ENCODE data around the gene PGAP2. TPM values are rescaled to one million over a fixed set of nuclear protein-coding genes. Genes with fewer than 3 reads are reported as not detected.
A peak's percentile ranks its signal among the peaks of the same experiment; 100 is the strongest.

PGAP2 gene
- total and polyA plus RNA-seq, 2 experiments from 2014 or later, result 39.3 to 43.2 TPM

DNA sequence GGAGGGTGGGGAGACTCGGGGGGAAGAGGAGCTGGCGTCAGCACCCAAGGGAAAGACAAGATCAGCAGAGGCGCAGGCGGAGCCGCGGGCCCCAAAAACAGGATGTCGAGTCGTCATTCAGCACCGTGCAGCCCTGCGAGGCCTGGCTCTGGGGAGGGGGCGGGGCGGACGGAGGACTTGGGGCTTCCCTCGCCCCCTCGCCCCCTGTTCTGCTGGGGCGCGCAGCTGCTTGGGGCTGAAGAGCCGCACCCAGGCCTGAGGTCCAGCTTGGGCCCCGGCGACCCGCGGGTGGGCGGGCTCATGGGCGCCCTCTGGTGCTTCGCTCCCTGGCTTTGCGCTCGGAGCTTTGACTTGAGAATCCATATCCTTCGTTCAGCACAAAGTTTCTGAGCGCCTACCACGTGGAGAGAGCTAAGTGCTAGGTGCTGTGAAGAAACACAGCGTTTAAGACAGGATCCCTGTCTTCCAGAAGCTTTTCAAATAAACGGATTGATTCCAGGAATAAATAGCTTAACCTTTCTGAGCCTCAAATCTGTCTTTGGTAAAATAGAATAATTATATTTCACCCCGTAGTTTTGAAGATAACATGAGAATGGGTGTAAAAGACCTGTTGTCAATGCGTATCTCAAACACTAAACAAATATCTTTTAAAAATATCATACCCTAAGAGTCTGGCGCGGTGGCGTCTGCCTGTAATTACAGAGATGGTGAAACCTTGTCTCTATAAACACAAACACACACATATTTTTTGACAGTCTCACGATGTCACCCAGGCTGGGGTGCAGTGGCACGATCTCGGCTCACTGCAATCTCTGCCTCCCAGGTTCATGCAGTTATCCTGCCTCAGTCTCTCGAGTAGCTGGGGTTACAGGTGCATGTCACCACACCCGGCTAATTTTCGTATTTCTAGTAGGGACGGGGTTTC, 33.3 kb downstream of the PGAP2 start:
- Histone ChIP-seq H4K20me1 (replicated peaks; ENCODE audit: insufficient read depth) (peaks cover 30% of the 10 kb centered on the region), H3K9me2 (ENCODE audit: insufficient read depth) (no peaks in the 10 kb centered on the region), H3F3A (replicated peaks; ENCODE audit: low read depth) (0 out of 2 replicates have a peak, but pooled peaks cover 3% of the 10 kb centered on the region), H3K36me3 (ENCODE audit: insufficient read depth) (no peaks in the 10 kb centered on the region), H3K4me3 (peak overlapping the region; percentile 85), H3K4me2 (peak overlapping the region; percentile 89), H3K27me3 (ENCODE audit: insufficient read depth) (no peaks in the 10 kb centered on the region), H2AFZ (peak overlapping the region; percentile 91), H3K4me1 (ENCODE audit: insufficient read depth) (peaks cover 12% of the 10 kb centered on the region; the same call in 1 of the 2 replicates), H3K27ac (ENCODE audit: low read depth) (peak overlapping the region; percentile 84; the same call in 1 of the 2 replicates), H3K79me2 (replicated peaks; ENCODE audit: insufficient read depth) (peaks cover 34% of the 10 kb centered on the region)
- TF ChIP-seq, protein P1, sequence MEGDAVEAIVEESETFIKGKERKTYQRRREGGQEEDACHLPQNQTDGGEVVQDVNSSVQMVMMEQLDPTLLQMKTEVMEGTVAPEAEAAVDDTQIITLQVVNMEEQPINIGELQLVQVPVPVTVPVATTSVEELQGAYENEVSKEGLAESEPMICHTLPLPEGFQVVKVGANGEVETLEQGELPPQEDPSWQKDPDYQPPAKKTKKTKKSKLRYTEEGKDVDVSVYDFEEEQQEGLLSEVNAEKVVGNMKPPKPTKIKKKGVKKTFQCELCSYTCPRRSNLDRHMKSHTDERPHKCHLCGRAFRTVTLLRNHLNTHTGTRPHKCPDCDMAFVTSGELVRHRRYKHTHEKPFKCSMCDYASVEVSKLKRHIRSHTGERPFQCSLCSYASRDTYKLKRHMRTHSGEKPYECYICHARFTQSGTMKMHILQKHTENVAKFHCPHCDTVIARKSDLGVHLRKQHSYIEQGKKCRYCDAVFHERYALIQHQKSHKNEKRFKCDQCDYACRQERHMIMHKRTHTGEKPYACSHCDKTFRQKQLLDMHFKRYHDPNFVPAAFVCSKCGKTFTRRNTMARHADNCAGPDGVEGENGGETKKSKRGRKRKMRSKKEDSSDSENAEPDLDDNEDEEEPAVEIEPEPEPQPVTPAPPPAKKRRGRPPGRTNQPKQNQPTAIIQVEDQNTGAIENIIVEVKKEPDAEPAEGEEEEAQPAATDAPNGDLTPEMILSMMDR (conservative IDR thresholded peaks at IDR 0.05; ENCODE audit: low read depth in 2 of 2), result peak; percentile 66 to 80
- TF ChIP-seq POLR2AphosphoS5 (IDR thresholded peaks at IDR 0.05; ENCODE audit: low read depth) (no peak), JUNB (IDR thresholded peaks at IDR 0.05; ENCODE audit: unreplicated experiment) (no peak)
- peak overlapping the region; percentile 76 for H3K4me3 Mint-ChIP-seq
- peaks cover 7% of the 10 kb centered on the region for H3K27me3 Mint-ChIP-seq (ENCODE audit: insufficient read depth, low read depth, poor library complexity)
- DNase-seq (ENCODE audit: low spot score), result peak; percentile 88
- peaks cover 35% of the 10 kb centered on the region for H3K4me1 Mint-ChIP-seq
- no peaks in the 10 kb centered on the region; the same call in 2 of the 3 replicates for H3K9me3 Mint-ChIP-seq
- H3K27ac Mint-ChIP-seq, result no peak overlapping the region
- peaks cover 4% of the 10 kb centered on the region; the same call in 1 of the 3 replicates for H3K36me3 Mint-ChIP-seq (ENCODE audit: low read depth)
- ATAC-seq, result peak; percentile 66

DNA sequence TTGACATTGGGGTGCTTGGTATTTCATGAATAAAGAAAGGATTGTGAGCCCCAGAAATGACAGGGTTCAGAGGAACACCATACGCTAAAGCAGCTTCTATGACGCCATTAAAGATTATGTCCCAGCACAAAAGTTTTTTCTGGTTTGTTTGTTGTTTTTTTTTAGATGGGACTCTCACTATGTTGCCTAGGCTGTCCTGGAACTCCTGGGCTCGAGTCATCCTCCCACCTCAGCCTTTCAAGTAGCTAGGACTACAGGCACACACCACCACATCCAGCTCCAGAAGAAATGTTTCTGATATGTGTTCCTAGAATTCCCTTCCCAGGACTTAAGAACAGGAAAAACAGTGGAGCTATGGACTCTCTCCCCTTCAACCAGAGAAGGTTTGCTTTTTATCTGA, 35.0 kb downstream of the PGAP2 start:
- Histone ChIP-seq H3F3A (replicated peaks; ENCODE audit: low read depth) (0 out of 2 replicates have a peak, but pooled peaks cover 3% of the 10 kb centered on the region), H3K27me3 (ENCODE audit: insufficient read depth) (no peaks in the 10 kb centered on the region), H3K4me1 (ENCODE audit: insufficient read depth) (peaks cover 4% of the 10 kb centered on the region; the same call in 1 of the 2 replicates), H3K4me2 (no peak overlapping the region), H3K79me2 (replicated peaks; ENCODE audit: insufficient read depth) (peaks cover 17% of the 10 kb centered on the region), H2AFZ (no peak overlapping the region), H3K9me2 (ENCODE audit: insufficient read depth) (no peaks in the 10 kb centered on the region), H3K27ac (ENCODE audit: low read depth) (no peak overlapping the region), H3K4me3 (no peak overlapping the region), H3K36me3 (ENCODE audit: insufficient read depth) (no peaks in the 10 kb centered on the region), H4K20me1 (replicated peaks; ENCODE audit: insufficient read depth) (peaks cover 17% of the 10 kb centered on the region)
- Mint-ChIP-seq H3K4me1 (peaks cover 25% of the 10 kb centered on the region), H3K9me3 (no peaks in the 10 kb centered on the region; the same call in 2 of the 3 replicates), H3K36me3 (ENCODE audit: low read depth) (peaks cover 2% of the 10 kb centered on the region; the same call in 1 of the 3 replicates), H3K4me3 (no peak overlapping the region), H3K27ac (no peak overlapping the region), H3K27me3 (ENCODE audit: insufficient read depth, low read depth, poor library complexity) (peaks cover 7% of the 10 kb centered on the region)
- DNase-seq (ENCODE audit: low spot score) (no peak), ATAC-seq (no peak)
- TF ChIP-seq JUNB (IDR thresholded peaks at IDR 0.05; ENCODE audit: unreplicated experiment), result no peak
- no peak for TF ChIP-seq EZH2 (IDR thresholded peaks at IDR 0.05; ENCODE audit: low read depth, unreplicated experiment)
- TF ChIP-seq, protein P1 (conservative IDR thresholded peaks at IDR 0.05; ENCODE audit: low read depth in 2 of 2), result no peak
- TF ChIP-seq EZH2phosphoT487 (IDR thresholded peaks at IDR 0.05; ENCODE audit: unreplicated experiment), result no peak
- no peak for TF ChIP-seq ZNF331 (CRISPR knock-in tag; IDR thresholded peaks at IDR 0.05; ENCODE audit: low read depth)
- TF ChIP-seq, protein P2, sequence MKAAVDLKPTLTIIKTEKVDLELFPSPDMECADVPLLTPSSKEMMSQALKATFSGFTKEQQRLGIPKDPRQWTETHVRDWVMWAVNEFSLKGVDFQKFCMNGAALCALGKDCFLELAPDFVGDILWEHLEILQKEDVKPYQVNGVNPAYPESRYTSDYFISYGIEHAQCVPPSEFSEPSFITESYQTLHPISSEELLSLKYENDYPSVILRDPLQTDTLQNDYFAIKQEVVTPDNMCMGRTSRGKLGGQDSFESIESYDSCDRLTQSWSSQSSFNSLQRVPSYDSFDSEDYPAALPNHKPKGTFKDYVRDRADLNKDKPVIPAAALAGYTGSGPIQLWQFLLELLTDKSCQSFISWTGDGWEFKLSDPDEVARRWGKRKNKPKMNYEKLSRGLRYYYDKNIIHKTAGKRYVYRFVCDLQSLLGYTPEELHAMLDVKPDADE (IDR thresholded peaks at IDR 0.05), result no peak
- TF ChIP-seq, protein P3, sequence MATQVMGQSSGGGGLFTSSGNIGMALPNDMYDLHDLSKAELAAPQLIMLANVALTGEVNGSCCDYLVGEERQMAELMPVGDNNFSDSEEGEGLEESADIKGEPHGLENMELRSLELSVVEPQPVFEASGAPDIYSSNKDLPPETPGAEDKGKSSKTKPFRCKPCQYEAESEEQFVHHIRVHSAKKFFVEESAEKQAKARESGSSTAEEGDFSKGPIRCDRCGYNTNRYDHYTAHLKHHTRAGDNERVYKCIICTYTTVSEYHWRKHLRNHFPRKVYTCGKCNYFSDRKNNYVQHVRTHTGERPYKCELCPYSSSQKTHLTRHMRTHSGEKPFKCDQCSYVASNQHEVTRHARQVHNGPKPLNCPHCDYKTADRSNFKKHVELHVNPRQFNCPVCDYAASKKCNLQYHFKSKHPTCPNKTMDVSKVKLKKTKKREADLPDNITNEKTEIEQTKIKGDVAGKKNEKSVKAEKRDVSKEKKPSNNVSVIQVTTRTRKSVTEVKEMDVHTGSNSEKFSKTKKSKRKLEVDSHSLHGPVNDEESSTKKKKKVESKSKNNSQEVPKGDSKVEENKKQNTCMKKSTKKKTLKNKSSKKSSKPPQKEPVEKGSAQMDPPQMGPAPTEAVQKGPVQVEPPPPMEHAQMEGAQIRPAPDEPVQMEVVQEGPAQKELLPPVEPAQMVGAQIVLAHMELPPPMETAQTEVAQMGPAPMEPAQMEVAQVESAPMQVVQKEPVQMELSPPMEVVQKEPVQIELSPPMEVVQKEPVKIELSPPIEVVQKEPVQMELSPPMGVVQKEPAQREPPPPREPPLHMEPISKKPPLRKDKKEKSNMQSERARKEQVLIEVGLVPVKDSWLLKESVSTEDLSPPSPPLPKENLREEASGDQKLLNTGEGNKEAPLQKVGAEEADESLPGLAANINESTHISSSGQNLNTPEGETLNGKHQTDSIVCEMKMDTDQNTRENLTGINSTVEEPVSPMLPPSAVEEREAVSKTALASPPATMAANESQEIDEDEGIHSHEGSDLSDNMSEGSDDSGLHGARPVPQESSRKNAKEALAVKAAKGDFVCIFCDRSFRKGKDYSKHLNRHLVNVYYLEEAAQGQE (IDR thresholded peaks at IDR 0.05; ENCODE audit: unreplicated experiment), result no peak
- no peak for TF ChIP-seq ZNF114 (CRISPR knock-in tag; IDR thresholded peaks at IDR 0.05)
- no peak for TF ChIP-seq NANOG (IDR thresholded peaks at IDR 0.05; ENCODE audit: borderline replicate concordance)
- no peak for TF ChIP-seq STAT1 (IDR thresholded peaks at IDR 0.05; ENCODE audit: unreplicated experiment)
- TF ChIP-seq CREB1 (CRISPR knock-in tag; IDR thresholded peaks at IDR 0.05; ENCODE audit: low read depth), result no peak
